Testis (tissue), 3 donors: ENCODE measurements around the gene UPK3A. TPM values are rescaled to one million over a fixed set of nuclear protein-coding genes. Genes with fewer than 3 reads are reported as not detected.

Source experiments
- DNase-seq: peaks from one replicate; pipeline ENCODE4 v3.0.0-alpha.2; 2019
- H3K27ac ChIP-seq, 2 donors: fragments of 200-600 bp; sonication (generic); one replicate each; pipeline ENCODE4 v1.5.1; 2019
- H3K27me3 ChIP-seq: fragments of 200-600 bp; sonication (generic); one replicate; pipeline ENCODE4 v1.5.1; 2019
- H3K36me3 ChIP-seq: fragments of 200-600 bp; sonication (generic); one replicate; pipeline ENCODE4 v1.5.1; 2017; ENCODE audit warnings: low read depth; ENCODE audit errors: missing control alignments
- H3K4me1 ChIP-seq: fragments of 200-600 bp; sonication (generic); one replicate; pipeline ENCODE4 v1.5.1; 2019
- H3K4me3 ChIP-seq, 2 donors: fragments of 200-600 bp; sonication (generic); one replicate each; pipeline ENCODE4 v1.5.1; 2017 to 2019
- H3K9me3 ChIP-seq: fragments of 200-600 bp; sonication (generic); one replicate; pipeline ENCODE4 v1.5.1; 2017
- POLR2A ChIP-seq: fragments of 450-650 bp; IDR thresholded peaks from one replicate; pipeline ENCODE4 v1.6.1; 2017; ENCODE audit warnings: antibody characterized with exemption, mild to moderate bottlenecking, moderate library complexity
- WGBS, 2 donors: methylation state at CpG; one replicate each; pipeline ENCODE4 v1.1.5; 2018; 5-methylcytosine and 5-hydroxymethylcytosine counted together
- intact Hi-C: fragments of 100-400 bp; cut with DNase I; formaldehyde crosslinking; loops from one replicate; pipeline ENCODE4 v1.15.1; 2023; ENCODE audit warnings: low total_unique reads
- polyA plus RNA-seq: library from polyadenylated mRNA; stranded (reverse); fragments of 350-450 nt; fragmentation: Illumina TruSeq; extraction: RNeasy Lipid Tissue Mini Kit (QIAGEN cat#74804); gene quantifications from one replicate; pipeline ENCODE4 v1.2.3, GENCODE V29; 2014; ENCODE audit warnings: low read depth, low replicate concordance; ENCODE audit not compliant: insufficient read depth
- total RNA-seq, 2 donors: library from RNA; depleted of rRNA; stranded (reverse); fragments of >200 nt; gene quantifications; one replicate each; pipeline ENCODE4 v1.2.3, GENCODE V29; 2016
- TF ChIP-seq, protein P1 (sequence below), 3 experiments: fragments of 450-650 bp in 2 of 3; fragments of 200-600 bp in 1 of 3; sonication (generic) in 1 of 3; IDR thresholded peaks; one replicate each; pipeline ENCODE4 v1.5.1; 2016 to 2019; ENCODE audit warnings: antibody characterized with exemption in 3 of 3, mild to moderate bottlenecking in 2 of 3, moderate library complexity in 1 of 3

The UPK3A gene
- total and polyA plus RNA-seq, 3 donors from 2014 or later: not detected

- H3K36me3 ChIP-seq: no peaks in the 10 kb centered on the region
- peak overlapping the region in 1 of 2 donors; percentile 79 for H3K4me3 ChIP-seq
- intact Hi-C loops: no loop called here
- 69 to 73% methylated on average over 5 to 6 of the region's 6 CpGs for WGBS, 2 donors
- no peaks in the 10 kb centered on the region for H3K27me3 ChIP-seq
- H3K4me1 ChIP-seq: peaks cover 8% of the 10 kb centered on the region
- TF ChIP-seq POLR2A: no peak
- TF ChIP-seq, protein P1, sequence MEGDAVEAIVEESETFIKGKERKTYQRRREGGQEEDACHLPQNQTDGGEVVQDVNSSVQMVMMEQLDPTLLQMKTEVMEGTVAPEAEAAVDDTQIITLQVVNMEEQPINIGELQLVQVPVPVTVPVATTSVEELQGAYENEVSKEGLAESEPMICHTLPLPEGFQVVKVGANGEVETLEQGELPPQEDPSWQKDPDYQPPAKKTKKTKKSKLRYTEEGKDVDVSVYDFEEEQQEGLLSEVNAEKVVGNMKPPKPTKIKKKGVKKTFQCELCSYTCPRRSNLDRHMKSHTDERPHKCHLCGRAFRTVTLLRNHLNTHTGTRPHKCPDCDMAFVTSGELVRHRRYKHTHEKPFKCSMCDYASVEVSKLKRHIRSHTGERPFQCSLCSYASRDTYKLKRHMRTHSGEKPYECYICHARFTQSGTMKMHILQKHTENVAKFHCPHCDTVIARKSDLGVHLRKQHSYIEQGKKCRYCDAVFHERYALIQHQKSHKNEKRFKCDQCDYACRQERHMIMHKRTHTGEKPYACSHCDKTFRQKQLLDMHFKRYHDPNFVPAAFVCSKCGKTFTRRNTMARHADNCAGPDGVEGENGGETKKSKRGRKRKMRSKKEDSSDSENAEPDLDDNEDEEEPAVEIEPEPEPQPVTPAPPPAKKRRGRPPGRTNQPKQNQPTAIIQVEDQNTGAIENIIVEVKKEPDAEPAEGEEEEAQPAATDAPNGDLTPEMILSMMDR (IDR thresholded peaks at IDR 0.05): no peak
- no peak overlapping the region for H3K27ac ChIP-seq
- DNase-seq: no peak
- H3K9me3 ChIP-seq: no peaks in the 10 kb centered on the region
These were observed 23.7 kb downstream of the UPK3A start for GRCh38 chr22:45308391-45308956.

DNA sequence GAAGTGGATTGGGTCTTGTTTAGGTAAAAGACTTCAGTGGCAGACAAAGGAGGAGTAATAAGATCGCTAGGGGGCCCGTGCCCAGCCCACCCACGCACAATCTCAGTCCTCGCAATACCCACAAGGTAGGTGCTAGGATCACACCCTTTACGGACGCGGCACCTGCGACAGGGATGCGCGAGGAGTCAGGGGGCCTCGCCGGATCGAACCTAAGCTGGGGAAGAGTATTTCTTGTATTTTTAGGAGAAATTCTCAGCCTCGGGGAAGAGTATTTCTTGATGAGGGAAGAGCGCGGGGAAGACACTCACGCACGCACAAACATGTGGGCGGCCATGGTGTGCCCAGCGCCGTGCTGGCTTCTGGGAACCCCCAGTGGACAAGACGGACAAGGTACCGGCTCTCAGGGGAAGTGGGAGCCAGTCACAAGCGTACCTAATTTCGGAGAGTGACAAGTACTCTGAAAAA, 24.2 kb downstream of the UPK3A start:
- Histone ChIP-seq H3K27me3 (no peaks in the 10 kb centered on the region), H3K27ac (peak overlapping the region; percentile 51 to 78), H3K4me1 (peaks cover 11% of the 10 kb centered on the region), H3K36me3 (no peaks in the 10 kb centered on the region), H3K9me3 (no peaks in the 10 kb centered on the region), H3K4me3 (peak overlapping the region; percentile 77 to 79)
- intact Hi-C loops: no loop called here
- WGBS, 2 donors: 37 to 42% methylated on average over 23 to 25 of the region's 25 CpGs
- no peak for DNase-seq
- no peak for TF ChIP-seq POLR2A
- TF ChIP-seq, protein P1 (IDR thresholded peaks at IDR 0.05): no peak

GRCh38 chr22:45309422-45310227, 24.9 kb downstream of the UPK3A start, which contains the start of gene FAM118A:
Gene FAM118A, plus strand, starts transcription at chr22:45309934. Its CDS starts 12,446 bp downstream, at chr22:45322380.
- 0 to 1% methylated on average over 1 to 60 of the region's 95 CpGs for WGBS, 2 donors
- Histone ChIP-seq H3K4me1 (peaks cover 15% of the 10 kb centered on the region), H3K9me3 (no peaks in the 10 kb centered on the region), H3K27me3 (no peaks in the 10 kb centered on the region), H3K27ac (peak within 1 kb of the TSS; percentile 78 to 79), H3K36me3 (no peaks in the 10 kb centered on the region), H3K4me3 (peak within 1 kb of the TSS; percentile 77 to 79)
- TF ChIP-seq POLR2A: peak; percentile 27
- TF ChIP-seq, protein P1 (IDR thresholded peaks at IDR 0.05): no peak
- intact Hi-C loops: no loop called here
- peak; percentile 94 for DNase-seq

DNA sequence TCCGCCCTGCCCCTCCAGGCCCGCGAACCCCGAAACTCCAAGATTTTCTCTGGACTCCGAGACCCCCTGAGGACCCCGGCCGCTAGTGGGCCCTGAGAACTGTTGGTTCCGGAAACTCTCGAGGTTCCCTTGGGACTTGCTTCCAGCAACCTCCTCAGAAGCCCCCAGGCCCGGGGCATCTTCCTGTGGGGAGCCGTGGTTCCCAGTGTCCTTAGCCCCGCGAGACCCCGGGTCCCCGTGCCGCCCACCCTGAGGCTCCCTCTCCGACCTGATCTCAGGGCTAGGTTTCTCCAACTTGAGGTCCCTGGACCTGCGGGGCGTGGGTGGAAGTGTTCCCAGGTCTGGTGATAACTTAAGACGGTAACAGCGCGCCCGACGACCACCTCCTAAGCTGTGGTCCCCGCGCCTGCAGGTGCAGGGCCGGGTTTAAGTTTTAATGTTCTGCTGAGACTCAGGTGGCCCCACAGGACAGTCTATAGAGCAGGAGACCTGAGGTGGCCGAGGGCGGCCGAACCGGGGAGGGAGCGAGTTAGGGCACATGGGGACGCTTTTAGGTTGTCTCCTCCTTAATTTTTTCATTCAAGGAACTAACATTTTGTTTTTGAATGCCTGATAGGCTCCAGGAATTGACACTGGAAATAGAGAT, 25.7 kb downstream of the UPK3A start:
- TF ChIP-seq, protein P1 (IDR thresholded peaks at IDR 0.05): no peak
- TF ChIP-seq POLR2A: no peak
- intact Hi-C loops: no loop called here
- no peak for DNase-seq
- Histone ChIP-seq H3K36me3 (no peaks in the 10 kb centered on the region), H3K27me3 (no peaks in the 10 kb centered on the region), H3K9me3 (no peaks in the 10 kb centered on the region), H3K4me1 (peaks cover 15% of the 10 kb centered on the region), H3K27ac (peak overlapping the region; percentile 78 to 79), H3K4me3 (peak overlapping the region; percentile 77 to 79)
- 0 to 5% methylated on average over 6 to 33 of the region's 33 CpGs for WGBS, 2 donors
